ENCODE data around the gene RNF11.
A peak's percentile ranks its signal among the peaks of the same experiment; 100 is the strongest.
"Not testable (repeated sequence)": the region's sequence is repeated elsewhere in the genome, so short reads cannot be mapped to it uniquely, and the experiment has no call there.

Gene RNF11

DNA sequence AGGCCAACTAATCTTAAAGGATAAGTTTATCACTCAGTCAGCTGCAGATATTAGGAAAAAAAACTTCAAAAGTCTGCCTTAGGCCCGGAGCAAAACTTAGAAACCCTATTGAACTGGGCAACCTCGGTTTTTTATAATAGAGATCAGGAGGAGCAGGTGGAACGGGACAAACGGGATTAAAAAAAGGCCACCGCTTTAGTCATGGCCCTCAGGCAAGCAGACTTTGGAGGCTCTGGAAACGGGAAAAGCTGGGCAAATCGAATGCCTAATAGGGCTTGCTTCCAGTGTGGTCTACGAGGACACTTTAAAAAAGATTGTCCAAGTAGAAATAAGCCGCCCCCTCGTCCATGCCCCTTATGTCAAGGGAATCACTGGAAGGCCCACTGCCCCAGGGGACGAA is 7.6 kb upstream of the RNF11 start:
- not testable (repeated sequence) for DNase-seq

DNA sequence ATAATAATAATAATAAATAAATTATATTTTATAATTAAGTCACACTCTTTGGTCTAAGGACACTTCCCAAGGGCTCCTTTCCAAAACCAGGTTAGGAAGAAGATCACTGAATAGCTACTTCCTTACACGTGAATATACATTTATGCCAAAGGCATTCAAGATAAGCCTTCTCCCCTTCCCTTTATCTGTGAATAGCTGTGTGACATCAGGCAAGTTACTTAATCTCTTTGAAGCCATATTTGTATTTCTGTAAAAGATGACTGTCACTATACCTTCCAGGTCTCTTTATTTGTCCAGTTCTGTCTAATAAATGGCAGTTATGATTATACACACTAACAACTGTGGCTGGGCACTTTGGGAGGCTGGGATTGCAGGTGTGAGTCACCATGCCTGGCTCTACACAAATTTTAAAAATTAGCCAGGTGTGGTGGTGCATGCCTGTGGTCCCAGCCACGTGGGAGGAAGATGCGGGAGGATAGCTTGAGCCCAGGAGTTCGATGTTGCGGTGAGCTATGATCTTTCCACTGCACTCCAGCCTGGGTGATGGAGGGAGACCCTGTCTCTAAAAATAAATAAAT is 5.5 kb upstream of the RNF11 start:
- DNase-seq: no peak

DNA sequence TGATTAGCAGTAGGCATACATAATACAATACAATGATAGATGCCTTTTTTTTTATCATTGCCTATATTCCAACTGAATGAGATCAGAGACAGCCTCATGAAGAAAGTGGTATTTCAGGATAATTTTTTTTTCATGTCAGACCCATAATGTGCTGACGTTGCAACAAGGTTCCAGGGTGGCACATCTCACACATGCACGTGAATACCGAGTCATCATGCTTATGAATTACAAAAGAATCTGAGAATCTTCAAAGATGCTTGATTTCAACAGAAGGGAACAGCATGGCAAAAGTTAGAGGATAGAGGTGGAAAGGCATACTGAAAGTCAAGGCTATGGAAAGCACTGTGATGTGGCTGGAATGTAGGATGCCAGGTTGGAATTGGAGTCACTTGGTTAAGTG is 5.0 kb upstream of the RNF11 start:
- no peak for DNase-seq

DNA sequence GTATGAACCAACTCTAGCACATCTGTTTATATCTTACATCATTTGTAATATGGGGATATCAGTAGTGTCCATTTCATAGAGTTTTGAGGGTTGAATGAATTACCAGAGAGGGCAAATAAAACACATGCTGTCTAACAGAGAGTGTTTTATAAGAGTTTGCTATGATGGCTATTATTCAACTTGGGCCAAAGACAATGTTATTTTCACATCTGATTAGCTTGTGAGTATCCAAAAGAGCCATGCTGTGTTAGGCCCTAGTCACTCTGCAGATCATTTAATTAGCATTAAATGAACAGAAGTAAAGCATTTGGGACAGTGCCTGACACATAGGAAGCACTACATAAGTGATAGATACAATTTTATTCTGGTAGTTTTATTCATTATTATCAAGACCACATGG is 4.2 kb upstream of the RNF11 start:
- DNase-seq: no peak

DNA sequence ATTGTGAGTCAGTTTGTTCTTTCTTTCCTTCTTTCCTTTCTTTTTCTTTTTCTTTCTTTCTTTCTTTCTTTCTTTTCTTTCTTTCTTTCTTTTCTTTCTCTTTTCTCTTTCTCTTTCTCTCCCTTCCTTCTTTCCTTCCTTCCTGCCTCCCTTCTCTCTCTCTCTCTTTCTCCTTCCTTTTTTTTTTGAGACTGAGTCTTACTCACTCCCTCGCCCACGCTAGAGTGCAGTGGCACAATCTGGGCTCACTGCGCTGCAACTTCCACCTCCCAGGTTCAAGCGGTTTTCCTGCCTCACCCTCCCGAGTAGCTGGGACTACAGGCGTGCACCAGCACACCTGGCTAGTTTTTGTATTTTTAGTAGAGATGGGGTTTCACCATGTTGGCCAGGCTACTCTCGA is 1.8 kb upstream of the RNF11 start:
- DNase-seq: not testable (repeated sequence)

DNA sequence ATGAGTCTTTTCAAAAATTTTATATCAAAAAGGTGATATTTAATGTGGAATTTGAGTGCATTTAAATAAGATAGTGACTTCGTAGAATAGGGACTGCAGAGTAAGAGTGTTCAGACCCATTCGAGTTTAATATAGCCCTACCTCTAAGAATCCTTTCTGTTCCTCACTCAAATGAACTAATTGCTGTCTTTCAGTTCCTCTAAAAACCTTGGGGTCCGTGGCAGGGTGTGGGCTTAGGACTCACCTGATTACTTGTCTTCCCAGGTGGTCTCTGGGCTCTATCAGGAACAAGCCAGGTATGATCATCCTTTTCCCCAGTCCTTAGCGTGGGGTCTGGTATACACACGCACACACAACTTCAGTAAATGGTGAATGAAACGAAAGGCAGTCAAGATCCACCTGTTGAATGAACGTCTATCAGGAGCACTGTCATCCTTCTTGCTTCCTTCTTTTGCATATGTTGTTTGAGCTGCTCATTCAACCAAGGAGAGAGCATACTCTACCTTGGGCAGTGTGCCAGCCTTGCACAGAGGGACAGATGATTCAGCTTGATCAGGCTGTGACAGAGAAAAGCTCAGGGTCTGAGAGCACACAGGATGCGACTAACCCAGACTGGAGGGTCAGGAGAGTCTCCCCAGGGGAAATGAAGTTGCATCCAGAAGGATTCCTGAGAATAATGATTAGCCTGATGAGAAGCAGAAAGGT is 1.2 kb upstream of the RNF11 start:
- DNase-seq: peak; percentile 33 to 74

DNA sequence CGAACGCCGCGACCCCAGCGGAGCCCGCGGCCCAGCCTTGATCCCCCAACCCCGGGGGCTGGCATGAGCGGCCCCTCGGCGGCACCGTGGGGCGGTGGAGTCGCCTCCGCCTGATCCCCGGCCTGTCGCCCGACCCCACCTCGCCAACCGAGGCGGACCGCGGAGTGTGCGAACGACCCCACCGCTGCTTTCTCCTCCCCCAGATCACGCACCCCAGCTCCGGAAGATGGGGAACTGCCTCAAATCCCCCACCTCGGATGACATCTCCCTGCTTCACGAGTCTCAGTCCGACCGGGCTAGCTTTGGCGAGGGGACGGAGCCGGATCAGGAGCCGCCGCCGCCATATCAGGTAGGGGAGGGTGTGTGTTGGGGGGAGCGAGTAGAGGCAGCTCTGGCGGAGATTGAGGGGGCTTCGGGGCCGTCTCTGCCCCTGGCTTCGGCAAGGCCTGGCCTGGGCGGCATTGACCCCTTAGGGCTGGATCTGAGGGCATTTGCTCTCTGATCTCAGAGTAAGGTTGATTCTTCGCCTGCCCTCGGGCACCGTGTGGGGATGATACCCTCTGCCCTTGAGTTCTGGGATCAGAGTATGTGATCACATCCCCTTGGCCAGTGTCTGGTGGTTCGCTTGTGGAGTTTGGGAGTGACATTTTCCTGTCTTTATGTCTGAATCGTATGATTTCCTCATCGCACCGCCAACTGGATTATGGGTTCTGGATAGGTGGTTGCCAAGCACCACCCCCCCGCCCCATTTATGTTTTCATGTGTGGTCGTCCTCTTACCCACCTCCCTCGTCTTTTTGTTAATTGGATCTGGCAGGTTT is 668 bp downstream of the RNF11 start:
- DNase-seq: peak; percentile 27 to 54

DNA sequence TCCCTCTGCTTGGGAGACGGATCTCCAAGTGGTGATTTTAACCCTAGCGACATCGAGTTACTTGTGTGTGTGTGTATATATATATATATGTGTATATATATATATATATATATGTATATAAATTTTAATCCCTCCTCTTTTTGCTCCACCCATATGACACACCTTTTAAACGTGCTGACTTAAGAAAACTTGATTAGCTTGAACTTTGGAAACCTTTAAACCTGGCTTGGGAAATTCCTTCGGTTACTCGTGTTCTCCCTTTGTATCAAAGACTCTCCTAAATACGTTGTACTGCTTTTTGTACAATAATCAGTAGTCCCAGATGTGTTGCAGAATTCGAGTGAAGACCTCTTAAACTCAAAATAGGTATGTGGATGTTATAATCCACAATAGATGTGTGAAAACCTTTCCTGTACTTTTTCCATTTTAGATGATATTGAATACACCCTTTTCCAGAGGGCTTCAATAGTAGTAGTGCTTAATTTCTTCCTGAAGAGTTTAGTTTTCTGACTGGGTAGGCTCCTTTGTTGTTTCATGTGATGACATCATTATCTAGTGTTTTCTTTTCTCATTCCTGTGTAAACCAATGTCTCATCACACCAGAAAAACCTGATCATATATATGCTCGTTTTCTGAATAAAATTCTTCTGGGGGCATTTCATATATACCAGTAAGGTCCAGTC is 1.4 kb downstream of the RNF11 start:
- DNase-seq: no peak

DNA sequence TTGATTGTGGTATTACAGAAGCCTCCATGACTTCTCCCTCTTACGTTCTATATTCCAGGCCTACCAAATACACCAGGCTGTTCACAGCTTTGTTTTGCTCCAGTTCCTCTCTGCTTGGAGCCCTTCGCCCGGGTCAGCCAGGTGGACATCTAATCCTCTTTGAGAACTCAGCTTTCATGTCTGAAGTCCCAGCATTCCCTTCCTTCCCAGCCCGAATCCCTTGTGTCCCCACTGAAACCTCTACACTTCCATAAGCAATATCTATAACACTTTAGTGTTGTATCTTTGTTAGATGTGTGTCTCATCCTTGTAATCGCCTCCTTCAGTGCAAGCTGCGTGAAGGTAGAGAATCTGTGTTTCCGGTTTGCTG is 1.9 kb downstream of the RNF11 start:
- no peak for DNase-seq

DNA sequence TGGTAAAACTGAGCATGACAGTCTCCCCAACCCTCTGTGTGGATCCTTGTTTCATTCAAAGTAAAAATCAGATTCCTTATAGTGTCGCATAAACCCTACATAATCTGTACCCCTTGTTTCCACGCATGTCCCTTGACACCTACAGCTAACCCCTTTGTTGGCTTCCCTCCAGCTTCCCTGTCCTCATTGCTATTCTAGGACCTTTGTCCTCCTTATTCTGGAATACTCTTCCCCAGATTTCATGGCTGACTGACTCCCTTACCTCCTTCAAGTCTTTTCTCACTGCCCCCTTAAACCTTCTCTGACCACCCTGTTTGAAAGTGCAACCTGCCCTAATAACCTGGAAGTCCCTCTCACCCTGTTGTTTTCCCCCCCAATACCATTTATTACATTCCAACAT is 4.0 kb downstream of the RNF11 start:
- no peak for DNase-seq

DNA sequence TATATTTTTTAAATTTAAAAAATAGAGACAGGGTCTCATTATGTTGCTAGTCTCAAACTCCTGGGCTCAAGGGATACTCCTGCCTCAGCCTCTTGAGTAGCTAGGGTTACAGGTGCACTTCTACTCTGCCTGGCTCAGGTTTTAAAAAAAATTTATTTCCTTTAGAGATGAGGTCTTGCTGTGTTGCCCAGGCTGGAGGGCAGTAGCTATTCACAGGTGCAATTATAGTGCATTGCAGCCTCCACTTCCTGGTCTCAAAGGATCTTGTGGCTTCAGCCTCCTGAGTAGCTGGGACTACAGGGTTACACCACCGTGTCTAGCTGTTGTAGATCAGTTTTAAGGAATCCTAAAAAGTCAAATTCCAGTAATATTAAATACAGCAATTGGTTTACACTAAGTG is 5.0 kb downstream of the RNF11 start:
- DNase-seq: no peak

DNA sequence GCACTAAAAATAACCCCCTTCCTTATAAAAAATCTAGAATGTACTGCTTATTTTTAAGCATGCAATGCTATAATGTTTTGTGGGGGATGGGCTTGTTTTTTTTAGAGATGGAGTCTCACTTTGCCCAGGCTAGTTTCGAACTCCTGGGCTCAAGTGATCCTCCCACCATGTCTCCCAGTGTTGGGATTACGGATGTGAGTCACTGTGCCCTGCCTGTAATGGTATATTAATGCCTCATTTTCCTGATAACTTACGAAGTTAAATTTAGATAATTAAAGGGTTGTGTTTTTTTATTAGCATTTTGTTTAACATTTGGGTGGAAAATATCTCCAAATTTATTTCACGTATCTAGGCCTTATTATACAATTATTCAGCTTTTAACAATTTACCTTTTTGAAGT is 6.5 kb downstream of the RNF11 start:
- DNase-seq: no peak

DNA sequence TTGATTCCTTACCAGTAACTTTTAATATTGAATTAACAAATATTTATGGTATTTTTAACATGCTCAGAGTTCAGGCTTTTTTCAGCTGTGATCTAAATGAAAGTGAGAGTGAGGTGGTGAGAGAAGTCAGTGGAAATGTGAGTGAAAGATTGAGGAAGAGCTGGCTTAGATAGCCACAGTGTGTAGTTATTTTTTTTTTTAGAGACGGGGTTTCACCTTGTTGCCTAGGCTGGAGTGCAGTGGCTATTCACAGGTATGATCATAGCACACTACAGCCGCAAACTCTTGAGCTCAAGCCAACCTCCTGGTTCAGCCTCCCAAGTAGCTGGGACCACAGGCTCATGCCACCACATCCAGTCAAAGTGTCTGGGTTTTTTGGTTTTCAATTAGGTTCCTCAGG is 10.9 kb downstream of the RNF11 start:
- no peak for DNase-seq

DNA sequence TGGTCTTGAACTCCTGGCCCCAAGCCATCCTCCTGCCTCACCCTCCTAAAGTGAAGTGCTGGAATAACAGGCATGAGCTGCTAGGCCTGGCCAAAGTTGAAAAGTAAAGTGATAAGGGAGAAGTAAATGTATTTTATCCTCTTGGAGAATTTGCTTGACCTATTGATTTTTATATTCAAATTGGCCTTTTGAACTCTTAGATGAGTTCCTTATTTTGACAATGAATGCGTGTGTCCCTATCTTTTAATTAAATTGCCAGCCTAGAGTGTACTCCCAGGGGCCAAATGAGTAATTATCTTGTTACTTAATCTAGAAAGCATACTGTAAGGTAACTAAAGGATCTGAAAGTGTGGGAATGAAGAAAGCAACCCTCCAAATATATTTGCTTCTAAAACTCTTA is 11.4 kb downstream of the RNF11 start:
- DNase-seq: no peak

DNA sequence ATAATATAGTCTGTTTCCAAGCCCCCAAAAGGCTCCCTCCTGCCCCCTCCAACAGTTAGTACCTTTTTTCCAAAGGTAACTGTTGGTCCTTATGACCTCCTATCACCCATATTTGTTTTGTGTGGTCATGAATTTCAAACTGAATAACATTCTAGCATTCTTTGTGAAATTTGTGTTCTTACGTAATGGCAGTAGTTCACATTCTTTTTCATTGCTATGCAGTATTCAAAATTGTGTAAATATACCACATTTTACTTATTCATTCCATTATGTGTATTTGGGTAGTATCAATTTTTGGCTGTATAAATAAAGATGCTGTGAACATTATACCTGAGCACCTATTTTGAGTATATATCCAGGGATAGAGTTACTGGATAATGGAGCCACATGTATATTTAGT is 13.4 kb downstream of the RNF11 start:
- DNase-seq: no peak

DNA sequence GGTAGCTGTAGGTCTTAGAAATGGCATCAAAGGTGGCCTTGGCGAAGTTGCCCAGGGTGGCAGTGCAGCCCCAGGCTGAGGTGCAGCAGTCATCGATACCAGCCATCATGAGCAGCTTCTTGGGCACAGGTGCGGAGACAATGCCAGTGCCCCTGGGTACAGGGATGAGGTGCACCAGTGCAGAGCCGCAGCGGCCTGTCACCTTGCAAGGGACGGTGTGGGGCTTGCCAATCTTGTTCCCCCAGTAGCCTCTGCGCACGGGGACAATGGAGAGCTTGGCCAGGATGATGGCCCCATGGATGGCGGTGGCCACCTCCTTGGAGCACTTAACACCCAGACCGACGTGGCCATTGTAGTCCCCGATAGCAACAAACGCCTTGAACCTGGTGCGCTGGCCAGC is 14.7 kb downstream of the RNF11 start:
- not testable (repeated sequence) for DNase-seq

DNA sequence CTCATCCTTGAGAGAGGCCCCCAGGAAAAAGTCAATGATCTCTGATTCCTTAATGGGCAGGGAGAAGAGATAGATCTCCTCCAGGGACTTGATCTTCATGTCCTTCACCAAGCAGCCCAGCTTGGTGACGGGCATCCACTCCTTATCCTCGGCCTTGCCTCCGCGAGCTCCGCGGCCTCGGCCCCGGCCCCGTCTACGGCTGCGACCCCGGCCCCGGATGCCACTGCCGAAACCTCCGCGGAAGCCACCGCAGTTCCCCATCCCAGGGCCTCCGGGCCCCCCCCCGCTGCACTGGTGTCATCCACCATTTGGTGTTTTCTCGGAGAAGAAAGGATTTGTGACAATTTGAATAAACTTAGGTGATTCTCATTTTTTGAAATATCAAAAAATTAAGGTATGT is 15.1 kb downstream of the RNF11 start:
- DNase-seq: not testable (repeated sequence)

DNA sequence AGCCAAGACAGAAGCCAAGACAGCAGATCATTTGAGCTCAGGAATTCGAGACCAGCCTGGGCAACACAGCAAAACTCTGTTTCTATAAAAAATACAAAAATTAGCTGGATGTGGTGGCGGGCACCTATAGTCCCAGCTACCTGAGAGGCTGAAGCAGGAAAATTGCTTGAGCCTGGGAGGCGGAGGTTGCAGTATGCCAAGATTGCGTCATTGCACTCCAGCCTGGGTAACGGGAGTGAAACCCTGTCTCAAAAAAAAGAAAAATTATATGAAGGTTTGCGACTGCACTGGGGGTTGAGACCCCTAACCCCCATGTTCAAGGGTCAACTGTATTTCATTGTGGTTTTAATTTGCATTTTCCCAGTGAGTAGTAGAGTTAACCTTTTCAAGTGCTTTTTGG is 16.3 kb downstream of the RNF11 start:
- no peak for DNase-seq

DNA sequence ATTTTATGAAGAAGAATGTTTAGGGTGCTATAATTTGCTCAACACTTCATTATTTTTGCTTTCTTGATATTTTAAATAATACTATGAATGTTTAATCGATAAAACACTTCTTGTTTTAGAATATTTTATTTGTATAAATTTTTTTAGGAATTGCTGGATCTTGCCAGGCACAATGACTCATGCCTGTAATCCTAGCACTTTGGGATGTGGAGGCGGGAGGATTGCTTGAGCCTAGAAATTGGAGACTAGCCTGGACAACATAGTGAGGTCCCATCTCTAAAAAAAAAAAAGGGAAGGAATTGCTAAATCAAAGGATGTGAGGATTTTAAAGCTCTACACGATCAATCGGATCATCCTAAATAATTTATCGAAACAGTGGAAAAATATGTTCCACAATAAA is 17.6 kb downstream of the RNF11 start:
- no peak for DNase-seq

DNA sequence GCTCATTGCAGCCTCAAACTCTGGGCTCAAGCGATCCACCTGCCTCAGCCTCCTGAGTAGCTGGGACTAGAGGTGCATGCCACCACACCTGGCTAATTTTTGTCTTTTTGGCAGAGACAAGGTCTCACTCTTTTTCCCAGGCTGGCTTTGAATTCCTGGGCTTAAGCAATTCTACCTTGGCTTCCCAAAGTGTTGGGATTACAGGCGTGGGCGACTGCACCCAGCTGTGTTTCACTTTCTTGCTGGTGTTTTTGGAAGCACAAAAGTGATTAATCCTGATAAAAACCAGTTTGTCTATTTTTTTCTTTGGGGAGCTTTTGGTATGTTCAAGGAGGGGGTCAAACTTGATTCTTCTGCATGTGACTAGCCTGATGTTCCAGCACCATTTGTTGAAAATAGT is 19.3 kb downstream of the RNF11 start:
- no peak for DNase-seq

DNA sequence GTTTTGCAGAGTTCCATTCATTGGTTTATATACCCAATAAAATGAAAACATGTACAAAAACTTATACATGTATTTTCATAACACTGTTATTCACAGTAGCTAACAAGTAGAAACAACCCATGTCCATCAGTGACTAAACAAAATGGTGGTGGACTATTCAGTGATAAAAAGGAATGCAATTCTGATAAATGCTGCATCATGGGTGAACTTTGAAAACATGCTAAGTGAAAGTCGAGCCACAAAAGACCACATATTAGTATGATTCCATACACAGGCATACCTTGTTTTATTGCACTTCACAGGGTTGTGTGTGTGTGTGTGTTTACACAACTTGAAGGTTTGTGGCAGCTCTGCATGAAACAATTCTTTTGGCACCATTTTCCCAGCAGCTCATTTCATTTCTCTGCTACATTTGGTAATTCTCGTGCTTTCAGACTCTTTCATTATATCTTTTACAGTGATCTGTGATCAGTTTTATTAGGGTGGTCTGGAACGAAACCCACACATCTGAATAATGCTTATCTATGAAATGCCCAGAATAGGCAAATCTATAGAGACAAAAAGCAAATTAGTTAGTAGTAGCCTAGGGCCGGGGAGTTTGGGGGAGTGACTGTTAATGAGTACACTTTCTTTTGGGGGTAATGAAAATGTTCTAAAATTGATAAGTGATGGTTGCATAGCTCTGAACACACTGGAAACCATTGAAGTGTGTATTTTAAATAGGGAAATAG is 27.2 kb downstream of the RNF11 start:
- no peak for DNase-seq

DNA sequence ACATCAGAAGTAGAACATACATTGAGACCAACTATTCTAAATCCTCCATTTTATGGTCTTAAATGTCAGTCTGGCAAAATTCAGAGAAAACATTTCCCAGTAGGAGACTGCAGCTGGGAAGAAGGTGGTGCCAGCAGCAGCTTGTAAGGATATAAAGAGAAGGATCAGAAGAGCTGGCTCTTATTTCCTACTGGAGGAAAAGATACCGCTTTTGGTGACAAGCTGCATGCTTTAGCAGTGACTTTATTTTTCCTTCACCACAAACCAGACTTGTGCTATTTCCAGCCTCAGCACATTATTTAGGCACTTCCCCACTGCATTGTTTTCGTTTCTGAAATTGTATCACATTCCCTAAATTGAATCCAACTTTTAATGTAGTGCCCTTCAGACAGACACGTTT is 28.4 kb downstream of the RNF11 start:
- no peak for DNase-seq

DNA sequence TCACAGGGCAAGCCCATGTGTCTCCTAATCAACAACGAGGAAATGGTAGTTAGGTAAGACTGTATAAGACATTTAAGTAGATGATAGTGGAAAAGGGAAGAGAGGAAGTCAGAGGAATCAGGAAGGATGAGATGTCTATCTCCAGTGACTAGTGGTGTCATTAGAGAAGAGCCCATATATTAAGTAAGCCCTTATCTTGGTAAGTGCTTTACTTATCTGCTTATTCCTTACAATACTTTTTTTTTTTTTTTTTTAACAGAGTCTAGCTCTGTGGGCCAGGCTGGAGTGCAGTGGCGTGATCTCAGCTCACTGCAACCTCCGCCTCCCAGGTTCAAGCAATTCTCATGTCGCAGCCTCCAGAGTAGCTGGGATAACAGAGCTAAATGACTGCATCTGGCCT is 29.5 kb downstream of the RNF11 start:
- no peak for DNase-seq
